Measurements from ENCODE around the gene DDX1.

- TF ChIP-seq CTCF (conservative IDR thresholded peaks at IDR 0.05; ENCODE audit: low read depth, low read length) (no peak), EZH2phosphoT487 (IDR thresholded peaks at IDR 0.05; ENCODE audit: borderline replicate concordance, low read length) (no peak), EZH2 (IDR thresholded peaks at IDR 0.05; ENCODE audit: low read length, unreplicated experiment) (no peak)
Measured at GRCh38 chr2:15674637-15675455, 83.2 kb downstream of the DDX1 start.
